ENCODE results near the gene C15orf61. TPM values are rescaled to one million over a fixed set of nuclear protein-coding genes. Genes with fewer than 3 reads are reported as not detected.
A peak's percentile ranks its signal among the peaks of the same experiment; 100 is the strongest.

The C15orf61 gene
- total and polyA plus RNA-seq, 3 experiments from 2014 or later: 5.1 to 10.5 (median 5.7) TPM

GRCh38 chr15:67548862-67549651 lies 28.1 kb downstream of the C15orf61 start:
- no peaks in the 10 kb centered on the region for H3K27me3 ChIP-seq (ENCODE audit: insufficient read depth, low read length, poor library complexity, severe bottlenecking)
- H3K4me3 ChIP-seq (ENCODE audit: low read length): no peak overlapping the region
- Mint-ChIP-seq H3K4me3 (no peak overlapping the region), H3K27ac (peak overlapping the region in 2 of 8 donors; percentile 22 to 61), H3K9me3 (no peaks in the 10 kb centered on the region), H3K36me3 (peaks cover 3 to 58% (median 13%) of the 10 kb centered on the region in 3 donors), H3K4me1 (peaks cover 25 to 51% (median 41%) of the 10 kb centered on the region in 3 donors), H3K27me3 (no peaks in the 10 kb centered on the region)
- POLR2A ChIA-PET: no interaction called here
- CTCF ChIA-PET: no interaction called here
- H3K36me3 ChIP-seq (ENCODE audit: insufficient read depth, low read length): peaks cover 14% of the 10 kb centered on the region
- no peak for DNase-seq
- no peak overlapping the region for H3K27ac ChIP-seq (ENCODE audit: low read depth, low read length)
- H3K4me1 ChIP-seq (ENCODE audit: insufficient read depth, low read length): peaks cover 12% of the 10 kb centered on the region
- H3K9me3 ChIP-seq (ENCODE audit: low read length): no peaks in the 10 kb centered on the region

- Histone ChIP-seq H3K27me3 (ENCODE audit: insufficient read depth, low read length, poor library complexity, severe bottlenecking) (no peaks in the 10 kb centered on the region), H3K36me3 (ENCODE audit: insufficient read depth, low read length) (peaks cover 14% of the 10 kb centered on the region), H3K4me1 (ENCODE audit: insufficient read depth, low read length) (peaks cover 8% of the 10 kb centered on the region), H3K27ac (ENCODE audit: low read depth, low read length) (no peak overlapping the region), H3K4me3 (ENCODE audit: low read length) (no peak overlapping the region), H3K9me3 (ENCODE audit: low read length) (no peaks in the 10 kb centered on the region)
- H3K4me1 Mint-ChIP-seq: peaks cover 21 to 48% (median 38%) of the 10 kb centered on the region in 3 donors
- H3K9me3 Mint-ChIP-seq: no peaks in the 10 kb centered on the region
- ChIA-PET CTCF (no interaction called here), POLR2A (no interaction called here)
- H3K36me3 Mint-ChIP-seq: peaks cover 10 to 60% (median 16%) of the 10 kb centered on the region in 3 donors
- no peaks in the 10 kb centered on the region for H3K27me3 Mint-ChIP-seq
- no peak overlapping the region for H3K4me3 Mint-ChIP-seq
- H3K27ac Mint-ChIP-seq: peak overlapping the region in 2 of 8 donors; percentile 14 to 67
- no peak for DNase-seq
Observed at GRCh38 chr15:67549736-67550135, 28.8 kb downstream of the C15orf61 start.

- Mint-ChIP-seq H3K27me3 (no peaks in the 10 kb centered on the region), H3K4me1 (peaks cover 20 to 44% (median 37%) of the 10 kb centered on the region in 3 donors), H3K4me3 (no peak overlapping the region), H3K27ac (no peak overlapping the region), H3K36me3 (peaks cover 13 to 61% (median 21%) of the 10 kb centered on the region in 3 donors), H3K9me3 (no peaks in the 10 kb centered on the region)
- H3K4me1 ChIP-seq (ENCODE audit: insufficient read depth, low read length): peaks cover 4% of the 10 kb centered on the region
- ChIA-PET POLR2A (no interaction called here), CTCF (no interaction called here)
- H3K27me3 ChIP-seq (ENCODE audit: insufficient read depth, low read length, poor library complexity, severe bottlenecking): no peaks in the 10 kb centered on the region
- no peak overlapping the region for H3K4me3 ChIP-seq (ENCODE audit: low read length)
- DNase-seq: no peak
- no peak overlapping the region for H3K27ac ChIP-seq (ENCODE audit: low read depth, low read length)
- no peaks in the 10 kb centered on the region for H3K9me3 ChIP-seq (ENCODE audit: low read length)
- H3K36me3 ChIP-seq (ENCODE audit: insufficient read depth, low read length): peaks cover 14% of the 10 kb centered on the region
Observed at GRCh38 chr15:67550522-67550921, 29.6 kb downstream of the C15orf61 start.

GRCh38 chr15:67551207-67551743 lies 30.3 kb downstream of the C15orf61 start:
- Mint-ChIP-seq H3K27me3 (no peaks in the 10 kb centered on the region), H3K9me3 (no peaks in the 10 kb centered on the region), H3K4me3 (no peak overlapping the region), H3K27ac (no peak overlapping the region), H3K4me1 (peaks cover 17 to 41% (median 31%) of the 10 kb centered on the region in 3 donors), H3K36me3 (peaks cover 13 to 58% (median 20%) of the 10 kb centered on the region in 3 donors)
- CTCF ChIA-PET: no interaction called here
- H3K36me3 ChIP-seq (ENCODE audit: insufficient read depth, low read length): peaks cover 10% of the 10 kb centered on the region
- POLR2A ChIA-PET: no interaction called here
- peaks cover 4% of the 10 kb centered on the region for H3K4me1 ChIP-seq (ENCODE audit: insufficient read depth, low read length)
- H3K4me3 ChIP-seq (ENCODE audit: low read length): no peak overlapping the region
- no peaks in the 10 kb centered on the region for H3K27me3 ChIP-seq (ENCODE audit: insufficient read depth, low read length, poor library complexity, severe bottlenecking)
- no peak overlapping the region for H3K27ac ChIP-seq (ENCODE audit: low read depth, low read length)
- no peak for DNase-seq
- H3K9me3 ChIP-seq (ENCODE audit: low read length): no peaks in the 10 kb centered on the region

GRCh38 chr15:67554580-67554979 lies 33.6 kb downstream of the C15orf61 start:
- Mint-ChIP-seq H3K27me3 (no peaks in the 10 kb centered on the region), H3K36me3 (peaks cover 30 to 69% (median 33%) of the 10 kb centered on the region in 3 donors), H3K4me3 (no peak overlapping the region), H3K4me1 (peaks cover 14 to 32% (median 29%) of the 10 kb centered on the region in 3 donors), H3K9me3 (peaks cover 0 to 2% (median 0%) of the 10 kb centered on the region in 5 donors), H3K27ac (peak overlapping the region in 1 of 8 donors; percentile 24)
- H3K9me3 ChIP-seq (ENCODE audit: low read length): no peaks in the 10 kb centered on the region
- no peaks in the 10 kb centered on the region for H3K36me3 ChIP-seq (ENCODE audit: insufficient read depth, low read length)
- ChIA-PET CTCF (no interaction called here), POLR2A (no interaction called here)
- DNase-seq: no peak
- H3K27me3 ChIP-seq (ENCODE audit: insufficient read depth, low read length, poor library complexity, severe bottlenecking): no peaks in the 10 kb centered on the region
- no peaks in the 10 kb centered on the region for H3K4me1 ChIP-seq (ENCODE audit: insufficient read depth, low read length)
- no peak overlapping the region for H3K4me3 ChIP-seq (ENCODE audit: low read length)
- H3K27ac ChIP-seq (ENCODE audit: low read depth, low read length): no peak overlapping the region

GRCh38 chr15:67556976-67557570 lies 36.1 kb downstream of the C15orf61 start:
- H3K27ac Mint-ChIP-seq: no peak overlapping the region
- DNase-seq: no peak
- H3K9me3 Mint-ChIP-seq: peaks cover 0 to 2% (median 0%) of the 10 kb centered on the region in 5 donors
- Histone ChIP-seq H3K4me1 (ENCODE audit: insufficient read depth, low read length) (no peaks in the 10 kb centered on the region), H3K9me3 (ENCODE audit: low read length) (no peaks in the 10 kb centered on the region), H3K27me3 (ENCODE audit: insufficient read depth, low read length, poor library complexity, severe bottlenecking) (no peaks in the 10 kb centered on the region), H3K36me3 (ENCODE audit: insufficient read depth, low read length) (no peaks in the 10 kb centered on the region), H3K4me3 (ENCODE audit: low read length) (no peak overlapping the region), H3K27ac (ENCODE audit: low read depth, low read length) (no peak overlapping the region)
- H3K4me1 Mint-ChIP-seq: peaks cover 13 to 23% (median 22%) of the 10 kb centered on the region in 3 donors
- ChIA-PET POLR2A (no interaction called here), CTCF (no interaction called here)
- peaks cover 29 to 59% (median 40%) of the 10 kb centered on the region in 3 donors for H3K36me3 Mint-ChIP-seq
- no peaks in the 10 kb centered on the region for H3K27me3 Mint-ChIP-seq
- H3K4me3 Mint-ChIP-seq: no peak overlapping the region

- Mint-ChIP-seq H3K27ac (peak overlapping the region in 1 of 8 donors; percentile 48), H3K4me1 (peaks cover 14 to 28% (median 22%) of the 10 kb centered on the region in 3 donors), H3K27me3 (no peaks in the 10 kb centered on the region), H3K4me3 (no peak overlapping the region), H3K9me3 (peaks cover 0 to 2% (median 0%) of the 10 kb centered on the region in 5 donors), H3K36me3 (peaks cover 29 to 56% (median 40%) of the 10 kb centered on the region in 3 donors)
- no peak for DNase-seq
- H3K4me1 ChIP-seq (ENCODE audit: insufficient read depth, low read length): no peaks in the 10 kb centered on the region
- ChIA-PET CTCF (no interaction called here), POLR2A (no interaction called here)
- no peak overlapping the region for H3K27ac ChIP-seq (ENCODE audit: low read depth, low read length)
- no peaks in the 10 kb centered on the region for H3K9me3 ChIP-seq (ENCODE audit: low read length)
- no peaks in the 10 kb centered on the region for H3K27me3 ChIP-seq (ENCODE audit: insufficient read depth, low read length, poor library complexity, severe bottlenecking)
- H3K36me3 ChIP-seq (ENCODE audit: insufficient read depth, low read length): no peaks in the 10 kb centered on the region
- no peak overlapping the region for H3K4me3 ChIP-seq (ENCODE audit: low read length)
Observed at GRCh38 chr15:67558502-67558901, 37.6 kb downstream of the C15orf61 start.

GRCh38 chr15:67559158-67559557 lies 38.2 kb downstream of the C15orf61 start:
- no peak overlapping the region for H3K4me3 Mint-ChIP-seq
- Histone ChIP-seq H3K4me3 (ENCODE audit: low read length) (no peak overlapping the region), H3K9me3 (ENCODE audit: low read length) (no peaks in the 10 kb centered on the region), H3K4me1 (ENCODE audit: insufficient read depth, low read length) (no peaks in the 10 kb centered on the region), H3K27ac (ENCODE audit: low read depth, low read length) (no peak overlapping the region), H3K27me3 (ENCODE audit: insufficient read depth, low read length, poor library complexity, severe bottlenecking) (no peaks in the 10 kb centered on the region), H3K36me3 (ENCODE audit: insufficient read depth, low read length) (no peaks in the 10 kb centered on the region)
- DNase-seq: no peak
- peaks cover 20 to 35% (median 28%) of the 10 kb centered on the region in 3 donors for H3K4me1 Mint-ChIP-seq
- peaks cover 29 to 62% (median 40%) of the 10 kb centered on the region in 3 donors for H3K36me3 Mint-ChIP-seq
- CTCF ChIA-PET: no interaction called here
- peaks cover 0 to 2% (median 0%) of the 10 kb centered on the region in 5 donors for H3K9me3 Mint-ChIP-seq
- peak overlapping the region in 1 of 8 donors; percentile 17 for H3K27ac Mint-ChIP-seq
- no peaks in the 10 kb centered on the region for H3K27me3 Mint-ChIP-seq
- POLR2A ChIA-PET: no interaction called here
